Urothelium cell line (cell line): Measurements from ENCODE around the gene ACP6.
"Not testable (repeated sequence)": the region's sequence is repeated elsewhere in the genome, so short reads cannot be mapped to it uniquely, and the experiment has no call there.

Experiments
- DNase-seq: peaks from one replicate; pipeline ENCODE4 v3.0.0; 2011; ENCODE audit warnings: low spot score, mixed read lengths
- FAIRE-seq: peaks from 2 replicates; lab custom pipeline; 2011; peaks lifted over from hg19 to GRCh38; lab: Jason Lieb, UNC

The ACP6 gene

GRCh38 chr1:147624529-147624928, 45.8 kb downstream of the ACP6 start:
- no peak for FAIRE-seq
- no peak for DNase-seq

DNA sequence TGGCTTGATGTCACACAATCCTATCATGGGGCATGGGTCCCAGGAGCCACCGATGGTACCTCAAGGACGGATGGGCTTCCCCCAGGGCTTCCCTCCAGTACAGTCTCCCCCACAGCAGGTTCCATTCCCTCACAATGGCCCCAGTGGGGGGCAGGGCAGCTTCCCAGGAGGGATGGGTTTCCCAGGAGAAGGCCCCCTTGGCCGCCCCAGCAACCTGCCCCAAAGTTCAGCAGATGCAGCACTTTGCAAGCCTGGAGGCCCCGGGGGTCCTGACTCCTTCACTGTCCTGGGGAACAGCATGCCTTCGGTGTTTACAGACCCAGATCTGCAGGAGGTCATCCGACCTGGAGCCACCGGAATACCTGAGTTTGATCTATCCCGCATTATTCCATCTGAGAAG, 46.3 kb downstream of the ACP6 start:
- FAIRE-seq (no peak), DNase-seq (no peak)

- FAIRE-seq, result no peak
- DNase-seq, result no peak
Measured at GRCh38 chr1:147622731-147623130, 47.6 kb downstream of the ACP6 start.

- no peak for DNase-seq
- no peak for FAIRE-seq
Measured at GRCh38 chr1:147620543-147620942, 49.8 kb downstream of the ACP6 start.

- no peak for DNase-seq
- no peak for FAIRE-seq
Measured at GRCh38 chr1:147619741-147620140, 50.6 kb downstream of the ACP6 start.

DNA sequence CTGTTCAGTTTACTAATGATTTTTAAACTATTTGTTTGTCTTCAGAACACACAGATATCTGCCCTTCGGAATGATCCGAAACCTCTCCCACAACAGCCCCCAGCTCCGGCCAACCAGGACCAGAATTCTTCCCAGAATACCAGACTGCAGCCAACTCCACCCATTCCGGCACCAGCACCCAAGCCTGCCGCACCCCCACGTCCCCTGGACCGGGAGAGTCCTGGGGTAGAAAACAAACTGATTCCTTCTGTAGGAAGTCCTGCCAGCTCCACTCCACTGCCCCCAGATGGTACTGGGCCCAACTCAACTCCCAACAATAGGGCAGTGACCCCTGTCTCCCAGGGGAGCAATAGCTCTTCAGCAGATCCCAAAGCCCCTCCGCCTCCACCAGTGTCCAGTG, 51.6 kb downstream of the ACP6 start:
- FAIRE-seq, result no peak
- no peak for DNase-seq

- no peak for DNase-seq
- FAIRE-seq, result no peak
Measured at GRCh38 chr1:147618077-147618569, 52.2 kb downstream of the ACP6 start.

GRCh38 chr1:147614966-147615365, 55.4 kb downstream of the ACP6 start:
- not testable (repeated sequence) for FAIRE-seq, DNase-seq

DNA sequence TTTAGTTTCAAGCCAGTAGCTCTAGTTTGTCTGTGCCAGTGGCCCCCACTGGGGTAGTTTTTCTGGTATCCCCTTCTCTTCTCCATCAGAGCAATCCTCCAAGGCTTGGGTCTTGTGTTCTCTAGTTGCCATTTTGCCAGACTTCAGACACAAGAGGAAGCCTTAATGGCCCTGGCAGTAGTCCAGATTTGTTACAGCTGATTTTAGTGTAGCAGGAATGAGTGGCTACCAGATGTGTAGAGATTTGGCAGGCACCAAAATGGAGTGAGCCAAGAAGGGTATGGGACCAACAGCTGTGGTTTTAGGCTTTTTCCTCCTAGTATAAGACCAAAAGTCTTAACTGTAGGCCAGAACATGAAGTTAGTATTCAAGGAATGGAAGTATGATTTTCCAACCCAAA, 56.8 kb downstream of the ACP6 start:
- no peak for DNase-seq
- FAIRE-seq, result no peak

- FAIRE-seq (no peak), DNase-seq (no peak)
Measured at GRCh38 chr1:147612366-147612765, 58.0 kb downstream of the ACP6 start.

DNA sequence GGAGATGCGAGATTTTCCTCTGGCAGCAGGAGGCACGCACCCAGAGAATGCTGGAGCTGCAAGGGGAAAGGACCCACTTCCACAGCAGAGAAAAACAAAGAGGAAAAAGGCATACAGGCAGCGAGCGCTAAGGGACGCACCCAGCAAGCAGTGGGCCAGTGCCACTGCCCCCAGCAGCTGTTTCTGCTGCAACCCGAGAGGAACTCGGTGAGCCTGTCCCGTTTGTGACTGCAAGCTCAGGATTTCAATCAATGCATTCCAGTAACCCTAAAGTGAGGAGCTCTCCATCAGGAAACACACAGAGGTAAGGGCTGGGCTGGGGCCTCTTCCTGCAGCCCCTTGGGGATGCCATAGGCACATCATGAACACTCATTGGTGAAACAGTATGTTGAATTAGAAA, 58.7 kb downstream of the ACP6 start:
- FAIRE-seq (no peak), DNase-seq (no peak)

- FAIRE-seq, result no peak
- DNase-seq, result no peak
Measured at GRCh38 chr1:147611021-147611426, 59.3 kb downstream of the ACP6 start.

DNA sequence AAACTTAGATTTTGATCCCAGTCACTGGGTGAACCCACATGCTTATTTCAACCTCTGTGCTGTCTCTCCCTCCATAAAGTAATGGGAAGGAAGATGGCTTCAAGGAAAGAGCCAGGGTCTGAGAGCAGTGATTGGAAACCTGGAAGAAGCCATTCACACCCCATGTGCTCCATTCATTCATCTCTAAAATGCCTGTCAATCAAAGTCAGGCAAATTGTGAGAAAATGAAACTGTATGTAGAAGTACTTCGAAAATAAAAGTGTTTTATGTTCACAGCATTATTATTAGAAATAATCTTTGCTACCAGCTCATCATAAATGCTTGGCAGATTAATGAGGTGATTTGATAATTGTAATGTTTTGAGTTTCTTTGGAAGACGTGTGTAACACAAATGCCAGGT, 61.0 kb downstream of the ACP6 start:
- no peak for FAIRE-seq
- DNase-seq, result no peak

- no peak for DNase-seq
- no peak for FAIRE-seq
Measured at GRCh38 chr1:147608596-147608995, 61.7 kb downstream of the ACP6 start.

DNA sequence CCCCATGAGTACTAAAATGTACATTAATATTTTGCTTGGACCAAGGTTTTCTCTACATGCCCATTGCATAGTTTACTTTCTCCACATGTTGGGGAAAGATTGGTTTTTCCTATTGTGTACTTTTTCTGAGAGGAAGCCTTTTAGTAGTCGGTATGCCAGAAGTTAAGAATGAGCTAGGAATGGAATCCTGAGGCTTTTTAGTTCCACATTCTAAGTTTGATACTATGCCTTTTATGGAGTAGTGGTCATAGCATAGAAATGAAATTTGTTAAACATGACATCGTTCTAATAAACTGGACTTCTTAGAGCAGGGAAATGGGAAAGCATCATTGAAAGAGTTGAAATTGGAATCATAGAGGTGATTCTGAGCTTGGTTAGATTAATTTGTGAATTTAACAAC, 64.7 kb downstream of the ACP6 start:
- FAIRE-seq, result no peak
- no peak for DNase-seq

- no peak for DNase-seq
- FAIRE-seq, result no peak
Measured at GRCh38 chr1:147603986-147604385, 66.3 kb downstream of the ACP6 start.

- FAIRE-seq (no peak), DNase-seq (peak; percentile 21)
Measured at GRCh38 chr1:147600119-147601111, 69.9 kb downstream of the ACP6 start.

GRCh38 chr1:147599362-147600118, 70.8 kb downstream of the ACP6 start:
- peak; percentile 87 for FAIRE-seq
- DNase-seq, result peak; percentile 95

GRCh38 chr1:147598621-147599361, 71.5 kb downstream of the ACP6 start:
- DNase-seq (peak; percentile 38), FAIRE-seq (no peak)

GRCh38 chr1:147597010-147597409, 73.3 kb downstream of the ACP6 start:
- DNase-seq, result no peak
- no peak for FAIRE-seq
